K562 (cell line): ENCODE data around the gene PNKD. TPM values are rescaled to one million over a fixed set of nuclear protein-coding genes. Genes with fewer than 3 reads are reported as not detected.

Experiments used
- CHD2 ChIP-seq: IDR thresholded peaks from 2 replicates; pipeline ENCODE4 v1.6.1; 2011; ENCODE audit warnings: low read depth, low read length
- CREB3L1 ChIP-seq: fragments of 450-650 bp; IDR thresholded peaks from 2 replicates; pipeline ENCODE4 v1.6.1; 2014; ENCODE audit warnings: low read depth, mild to moderate bottlenecking, moderate library complexity, borderline replicate concordance
- GABPB2 ChIP-seq: fragments of 250-450 bp; sonication (Bioruptor Pico); conservative IDR thresholded peaks from 2 replicates; pipeline ENCODE4 v1.5.1; 2021; ENCODE audit warnings: mild to moderate bottlenecking
- HINFP ChIP-seq: fragments of 450-650 bp; conservative IDR thresholded peaks from 2 replicates; pipeline ENCODE4 v1.6.1; 2016; ENCODE audit warnings: missing genetic modification characterization, low read depth, mild to moderate bottlenecking, control low read depth, missing compliant biosample characterization
- HSF4 ChIP-seq: fragments of 250-450 bp; sonication (Bioruptor Pico); IDR thresholded peaks from 2 replicates; pipeline ENCODE4 v2.1.2; 2022; ENCODE audit warnings: mild to moderate bottlenecking, moderate library complexity, borderline replicate concordance
- PBX2 ChIP-seq, 2 experiments: IDR thresholded peaks in 1 of 2; conservative IDR thresholded peaks in 1 of 2; 2 replicates each; pipeline ENCODE4 v1.6.1; 2016; ENCODE audit warnings: low read depth in 2 of 2, mild to moderate bottlenecking in 1 of 2, missing compliant biosample characterization in 1 of 2, missing genetic modification characterization in 1 of 2, moderate library complexity in 1 of 2
- POLR2A ChIP-seq: fragments of 450-650 bp; conservative IDR thresholded peaks from 2 replicates; pipeline ENCODE4 v1.6.1; 2016
- SPI1 ChIP-seq: IDR thresholded peaks from 2 replicates; pipeline ENCODE4 v1.6.1; 2011; ENCODE audit warnings: low read depth, low read length, control low read depth, borderline replicate concordance
- SRSF1 ChIP-seq: fragments of 200-400 bp; formaldehyde crosslinking; IDR thresholded peaks from 2 replicates; pipeline ENCODE4 v1.6.1; 2017; ENCODE audit warnings: mild to moderate bottlenecking, low read depth, low read length, moderate library complexity
- polyA plus RNA-seq, 8 experiments: library from polyadenylated mRNA; depleted of rRNA in 4 of 8; stranded (reverse) in 5 of 8; unstranded in 3 of 8; fragments of >200 nt; fragmentation: Nextera tagmentation in 2 of 8; fragmentation: Illumina TruSeq in 1 of 8; extraction: Ambion mirVana in 2 of 8; extraction: Trizol in 1 of 8; gene quantifications; 2 replicates each; pipeline versions ENCODE4 v1.2.1 to v1.2.3, GENCODE V29; 2011 to 2014; ENCODE audit warnings: inconsistent platforms in 1 of 8, missing spikeins in 1 of 8
- total RNA-seq, 7 experiments: library from RNA; depleted of rRNA in 6 of 7; stranded (reverse); fragments of >200 nt in 6 of 7; fragmentation: Illumina TruSeq in 2 of 7; extraction: Trizol in 2 of 7; gene quantifications; 2 replicates each; pipeline versions ENCODE4 v1.2.1 to v1.2.3, GENCODE V29; 2011 to 2021; ENCODE audit warnings: low replicate concordance in 1 of 7
- TF ChIP-seq, protein P1 (sequence below): fragments of 250-450 bp; sonication (Bioruptor Pico); IDR thresholded peaks from 2 replicates; pipeline ENCODE4 v1.4.0; 2020
- TF ChIP-seq, protein P2 (sequence below): fragments of 450-650 bp; IDR thresholded peaks from 2 replicates; pipeline ENCODE4 v1.6.1; 2017; ENCODE audit warnings: antibody characterized with exemption, mild to moderate bottlenecking

PNKD gene
- total and polyA plus RNA-seq, 9 of the 15 experiments (the other 6 are each of a cell fraction or from before 2014, with no cell fraction given), result 26.0 to 105 (median 60.1) TPM

GRCh38 chr2:218393750-218394290 lies 123.5 kb downstream of the PNKD start (continued):
- TF ChIP-seq PBX2 (CRISPR knock-in tag; IDR thresholded peaks at IDR 0.05; ENCODE audit: low read depth) (no peak), PBX2 (tag; conservative IDR thresholded peaks at IDR 0.05; ENCODE audit: low read depth) (no peak), HSF4 (CRISPR knock-in tag) (no peak), POLR2A (no peak; the same call in 1 of the 2 replicates), GABPB2 (CRISPR knock-in tag) (no peak), CHD2 (no peak), SPI1 (no peak), SRSF1 (no peak), CREB3L1 (no peak), HINFP (tag) (no peak)
- TF ChIP-seq, protein P1, sequence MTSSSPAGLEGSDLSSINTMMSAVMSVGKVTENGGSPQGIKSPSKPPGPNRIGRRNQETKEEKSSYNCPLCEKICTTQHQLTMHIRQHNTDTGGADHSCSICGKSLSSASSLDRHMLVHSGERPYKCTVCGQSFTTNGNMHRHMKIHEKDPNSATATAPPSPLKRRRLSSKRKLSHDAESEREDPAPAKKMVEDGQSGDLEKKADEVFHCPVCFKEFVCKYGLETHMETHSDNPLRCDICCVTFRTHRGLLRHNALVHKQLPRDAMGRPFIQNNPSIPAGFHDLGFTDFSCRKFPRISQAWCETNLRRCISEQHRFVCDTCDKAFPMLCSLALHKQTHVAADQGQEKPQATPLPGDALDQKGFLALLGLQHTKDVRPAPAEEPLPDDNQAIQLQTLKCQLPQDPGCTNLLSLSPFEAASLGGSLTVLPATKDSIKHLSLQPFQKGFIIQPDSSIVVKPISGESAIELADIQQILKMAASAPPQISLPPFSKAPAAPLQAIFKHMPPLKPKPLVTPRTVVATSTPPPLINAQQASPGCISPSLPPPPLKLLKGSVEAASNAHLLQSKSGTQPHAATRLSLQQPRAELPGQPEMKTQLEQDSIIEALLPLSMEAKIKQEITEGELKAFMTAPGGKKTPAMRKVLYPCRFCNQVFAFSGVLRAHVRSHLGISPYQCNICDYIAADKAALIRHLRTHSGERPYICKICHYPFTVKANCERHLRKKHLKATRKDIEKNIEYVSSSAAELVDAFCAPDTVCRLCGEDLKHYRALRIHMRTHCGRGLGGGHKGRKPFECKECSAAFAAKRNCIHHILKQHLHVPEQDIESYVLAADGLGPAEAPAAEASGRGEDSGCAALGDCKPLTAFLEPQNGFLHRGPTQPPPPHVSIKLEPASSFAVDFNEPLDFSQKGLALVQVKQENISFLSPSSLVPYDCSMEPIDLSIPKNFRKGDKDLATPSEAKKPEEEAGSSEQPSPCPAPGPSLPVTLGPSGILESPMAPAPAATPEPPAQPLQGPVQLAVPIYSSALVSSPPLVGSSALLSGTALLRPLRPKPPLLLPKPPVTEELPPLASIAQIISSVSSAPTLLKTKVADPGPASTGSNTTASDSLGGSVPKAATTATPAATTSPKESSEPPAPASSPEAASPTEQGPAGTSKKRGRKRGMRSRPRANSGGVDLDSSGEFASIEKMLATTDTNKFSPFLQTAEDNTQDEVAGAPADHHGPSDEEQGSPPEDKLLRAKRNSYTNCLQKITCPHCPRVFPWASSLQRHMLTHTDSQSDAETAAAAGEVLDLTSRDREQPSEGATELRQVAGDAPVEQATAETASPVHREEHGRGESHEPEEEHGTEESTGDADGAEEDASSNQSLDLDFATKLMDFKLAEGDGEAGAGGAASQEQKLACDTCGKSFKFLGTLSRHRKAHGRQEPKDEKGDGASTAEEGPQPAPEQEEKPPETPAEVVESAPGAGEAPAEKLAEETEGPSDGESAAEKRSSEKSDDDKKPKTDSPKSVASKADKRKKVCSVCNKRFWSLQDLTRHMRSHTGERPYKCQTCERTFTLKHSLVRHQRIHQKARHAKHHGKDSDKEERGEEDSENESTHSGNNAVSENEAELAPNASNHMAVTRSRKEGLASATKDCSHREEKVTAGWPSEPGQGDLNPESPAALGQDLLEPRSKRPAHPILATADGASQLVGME (CRISPR knock-in tag), result no peak
- TF ChIP-seq, protein P2, sequence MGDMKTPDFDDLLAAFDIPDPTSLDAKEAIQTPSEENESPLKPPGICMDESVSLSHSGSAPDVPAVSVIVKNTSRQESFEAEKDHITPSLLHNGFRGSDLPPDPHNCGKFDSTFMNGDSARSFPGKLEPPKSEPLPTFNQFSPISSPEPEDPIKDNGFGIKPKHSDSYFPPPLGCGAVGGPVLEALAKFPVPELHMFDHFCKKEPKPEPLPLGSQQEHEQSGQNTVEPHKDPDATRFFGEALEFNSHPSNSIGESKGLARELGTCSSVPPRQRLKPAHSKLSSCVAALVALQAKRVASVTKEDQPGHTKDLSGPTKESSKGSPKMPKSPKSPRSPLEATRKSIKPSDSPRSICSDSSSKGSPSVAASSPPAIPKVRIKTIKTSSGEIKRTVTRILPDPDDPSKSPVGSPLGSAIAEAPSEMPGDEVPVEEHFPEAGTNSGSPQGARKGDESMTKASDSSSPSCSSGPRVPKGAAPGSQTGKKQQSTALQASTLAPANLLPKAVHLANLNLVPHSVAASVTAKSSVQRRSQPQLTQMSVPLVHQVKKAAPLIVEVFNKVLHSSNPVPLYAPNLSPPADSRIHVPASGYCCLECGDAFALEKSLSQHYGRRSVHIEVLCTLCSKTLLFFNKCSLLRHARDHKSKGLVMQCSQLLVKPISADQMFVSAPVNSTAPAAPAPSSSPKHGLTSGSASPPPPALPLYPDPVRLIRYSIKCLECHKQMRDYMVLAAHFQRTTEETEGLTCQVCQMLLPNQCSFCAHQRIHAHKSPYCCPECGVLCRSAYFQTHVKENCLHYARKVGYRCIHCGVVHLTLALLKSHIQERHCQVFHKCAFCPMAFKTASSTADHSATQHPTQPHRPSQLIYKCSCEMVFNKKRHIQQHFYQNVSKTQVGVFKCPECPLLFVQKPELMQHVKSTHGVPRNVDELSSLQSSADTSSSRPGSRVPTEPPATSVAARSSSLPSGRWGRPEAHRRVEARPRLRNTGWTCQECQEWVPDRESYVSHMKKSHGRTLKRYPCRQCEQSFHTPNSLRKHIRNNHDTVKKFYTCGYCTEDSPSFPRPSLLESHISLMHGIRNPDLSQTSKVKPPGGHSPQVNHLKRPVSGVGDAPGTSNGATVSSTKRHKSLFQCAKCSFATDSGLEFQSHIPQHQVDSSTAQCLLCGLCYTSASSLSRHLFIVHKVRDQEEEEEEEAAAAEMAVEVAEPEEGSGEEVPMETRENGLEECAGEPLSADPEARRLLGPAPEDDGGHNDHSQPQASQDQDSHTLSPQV, result no peak
